ENCODE data around the gene TRMT1L. TPM values are rescaled to one million over a fixed set of nuclear protein-coding genes. Genes with fewer than 3 reads are reported as not detected.
A peak's percentile ranks its signal among the peaks of the same experiment; 100 is the strongest.

TRMT1L gene
- total and polyA plus RNA-seq, 5 experiments from 2014 or later: 10.8 to 26.8 (median 17.4) TPM

GRCh38 chr1:185156288-185156853, 382 bp downstream of the TRMT1L start:
- H3K9me3 Mint-ChIP-seq: no peaks in the 10 kb centered on the region

GRCh38 chr1:185155600-185156287, 1.0 kb downstream of the TRMT1L start:
- H3K27me3 Mint-ChIP-seq: no peaks in the 10 kb centered on the region
- H3K9me3 Mint-ChIP-seq: no peaks in the 10 kb centered on the region
- POLR2A ChIA-PET: interaction anchor here (1.4 to 4.0 kb wide), 5 partner anchors 14 to 1219 kb away, joined by 4 to 39 read pairs (median 16); partner anchors contain the start of genes EDEM3, IVNS1ABP, ODR4 and RNF2
- H3K36me3 Mint-ChIP-seq: peaks cover under 1 to 8% (median under 1%) of the 10 kb centered on the region in 3 donors
- ATAC-seq: peak in 1 of 2 donors; percentile 16
- H3K4me1 Mint-ChIP-seq: peaks cover 21 to 53% (median 43%) of the 10 kb centered on the region in 4 donors
- DNase-seq: peak in 3 of 10 donors; percentile 19 to 60 (median 52)
- H3K27ac Mint-ChIP-seq: peak overlapping the region; percentile 94 to 99 (median 98)
- H3K4me3 Mint-ChIP-seq: peak overlapping the region; percentile 90 to 99 (median 98)

More at GRCh38 chr1:185156288-185156853, 382 bp downstream of the TRMT1L start:
- peak overlapping the region; percentile 94 to 99 (median 98) for H3K27ac Mint-ChIP-seq
- H3K27me3 Mint-ChIP-seq: no peaks in the 10 kb centered on the region
- H3K36me3 Mint-ChIP-seq: peaks cover 0 to 5% (median 0%) of the 10 kb centered on the region in 3 donors
- POLR2A ChIA-PET: interaction anchor here (0.8 to 4.0 kb wide), 8 partner anchors 10 to 1219 kb away, joined by 3 to 39 read pairs (median 10); partner anchors contain the start of genes EDEM3, IVNS1ABP, ODR4 and RNF2
- peak overlapping the region; percentile 90 to 99 (median 98) for H3K4me3 Mint-ChIP-seq
- peaks cover 22 to 53% (median 43%) of the 10 kb centered on the region in 4 donors for H3K4me1 Mint-ChIP-seq
- ATAC-seq (peak; percentile 43 to 44), DNase-seq (peak in 4 of 10 donors; percentile 9 to 63 (median 21))

GRCh38 chr1:185154912-185155513, 1.7 kb downstream of the TRMT1L start:
- Mint-ChIP-seq H3K4me3 (peak overlapping the region; percentile 90 to 99 (median 98)), H3K9me3 (no peaks in the 10 kb centered on the region), H3K27me3 (no peaks in the 10 kb centered on the region), H3K27ac (peak overlapping the region; percentile 94 to 99 (median 98)), H3K36me3 (peaks cover 3 to 15% (median 4%) of the 10 kb centered on the region in 3 donors), H3K4me1 (peaks cover 21 to 51% (median 43%) of the 10 kb centered on the region in 4 donors)
- DNase-seq (peak in 1 of 10 donors; percentile 7), ATAC-seq (no peak)
- POLR2A ChIA-PET: interaction anchor here (4.0 kb wide), 1 partner anchor 109 kb away, joined by 25 read pairs; the partner anchor contains the start of gene RNF2

- H3K4me3 Mint-ChIP-seq: no peak overlapping the region
- no peaks in the 10 kb centered on the region for H3K27me3 Mint-ChIP-seq
- no peak for ATAC-seq
- no peak for DNase-seq
- POLR2A ChIA-PET: interaction anchor here (0.7 kb wide), 1 partner anchor 479 kb away, joined by 4 read pairs; no protein-coding TSS in a partner anchor
- H3K9me3 Mint-ChIP-seq: no peaks in the 10 kb centered on the region
- peak overlapping the region in 5 of 10 donors; percentile 3 to 48 (median 10) for H3K27ac Mint-ChIP-seq
- H3K36me3 Mint-ChIP-seq: peaks cover 4 to 38% (median 20%) of the 10 kb centered on the region in 3 donors
- H3K4me1 Mint-ChIP-seq: peaks cover 13 to 40% (median 35%) of the 10 kb centered on the region in 4 donors
These were observed 4.5 kb downstream of the TRMT1L start for GRCh38 chr1:185152187-185152767.

- ATAC-seq (no peak), DNase-seq (no peak)
- H3K4me3 Mint-ChIP-seq: no peak overlapping the region
- POLR2A ChIA-PET: no interaction called here
- peaks cover 13 to 39% (median 34%) of the 10 kb centered on the region in 4 donors for H3K4me1 Mint-ChIP-seq
- no peak overlapping the region for H3K27ac Mint-ChIP-seq
- no peaks in the 10 kb centered on the region for H3K27me3 Mint-ChIP-seq
- peaks cover 4 to 43% (median 22%) of the 10 kb centered on the region in 3 donors for H3K36me3 Mint-ChIP-seq
- H3K9me3 Mint-ChIP-seq: no peaks in the 10 kb centered on the region
These were observed 5.5 kb downstream of the TRMT1L start for GRCh38 chr1:185151215-185151614.

GRCh38 chr1:185144233-185144632, 12.5 kb downstream of the TRMT1L start:
- POLR2A ChIA-PET: no interaction called here
- H3K4me3 Mint-ChIP-seq: no peak overlapping the region
- no peaks in the 10 kb centered on the region for H3K9me3 Mint-ChIP-seq
- H3K36me3 Mint-ChIP-seq: peaks cover 0 to 73% (median 33%) of the 10 kb centered on the region in 3 donors
- ATAC-seq (no peak), DNase-seq (no peak)
- H3K27me3 Mint-ChIP-seq: no peaks in the 10 kb centered on the region
- H3K27ac Mint-ChIP-seq: no peak overlapping the region
- H3K4me1 Mint-ChIP-seq: peaks cover 0 to 4% (median 0%) of the 10 kb centered on the region in 4 donors

GRCh38 chr1:185139246-185139645, 17.5 kb downstream of the TRMT1L start:
- DNase-seq (no peak), ATAC-seq (no peak)
- no peak overlapping the region for H3K27ac Mint-ChIP-seq
- H3K36me3 Mint-ChIP-seq: peaks cover 0 to 81% (median 32%) of the 10 kb centered on the region in 3 donors
- no peak overlapping the region for H3K4me3 Mint-ChIP-seq
- peaks cover 0 to 2% (median under 1%) of the 10 kb centered on the region in 4 donors for H3K4me1 Mint-ChIP-seq
- no peaks in the 10 kb centered on the region for H3K27me3 Mint-ChIP-seq
- POLR2A ChIA-PET: no interaction called here
- no peaks in the 10 kb centered on the region for H3K9me3 Mint-ChIP-seq

GRCh38 chr1:185137896-185138545, 18.7 kb downstream of the TRMT1L start:
- DNase-seq (no peak), ATAC-seq (no peak)
- no peak overlapping the region for H3K4me3 Mint-ChIP-seq
- peaks cover under 1 to 87% (median 41%) of the 10 kb centered on the region in 3 donors for H3K36me3 Mint-ChIP-seq
- peaks cover 0 to 2% (median under 1%) of the 10 kb centered on the region in 4 donors for H3K4me1 Mint-ChIP-seq
- POLR2A ChIA-PET: no interaction called here
- peaks cover 0 to 4% (median 0%) of the 10 kb centered on the region in 9 donors for H3K9me3 Mint-ChIP-seq
- H3K27me3 Mint-ChIP-seq: no peaks in the 10 kb centered on the region
- peak overlapping the region in 2 of 10 donors; percentile 18 to 78 for H3K27ac Mint-ChIP-seq

GRCh38 chr1:185132534-185132933, 24.2 kb downstream of the TRMT1L start:
- H3K36me3 Mint-ChIP-seq: peaks cover 7 to 91% (median 41%) of the 10 kb centered on the region in 3 donors
- no peak for DNase-seq
- POLR2A ChIA-PET: no interaction called here
- no peak overlapping the region for H3K4me3 Mint-ChIP-seq
- peaks cover 0 to under 1% (median 0%) of the 10 kb centered on the region in 4 donors for H3K4me1 Mint-ChIP-seq
- peaks cover 0 to 9% (median 5%) of the 10 kb centered on the region in 9 donors for H3K9me3 Mint-ChIP-seq
- ATAC-seq: no peak
- H3K27me3 Mint-ChIP-seq: no peaks in the 10 kb centered on the region
- no peak overlapping the region for H3K27ac Mint-ChIP-seq

- POLR2A ChIA-PET: no interaction called here
- peaks cover 7 to 88% (median 48%) of the 10 kb centered on the region in 3 donors for H3K36me3 Mint-ChIP-seq
- H3K4me3 Mint-ChIP-seq: no peak overlapping the region
- DNase-seq: no peak
- H3K4me1 Mint-ChIP-seq: no peaks in the 10 kb centered on the region
- no peaks in the 10 kb centered on the region for H3K27me3 Mint-ChIP-seq
- peaks cover 0 to 9% (median 5%) of the 10 kb centered on the region in 9 donors for H3K9me3 Mint-ChIP-seq
- no peak overlapping the region for H3K27ac Mint-ChIP-seq
- ATAC-seq: no peak
These were observed 27.0 kb downstream of the TRMT1L start for GRCh38 chr1:185129708-185130107.

- H3K36me3 Mint-ChIP-seq: peaks cover 3 to 17% (median 9%) of the 10 kb centered on the region in 3 donors
- ATAC-seq: no peak
- H3K4me1 Mint-ChIP-seq: peaks cover 0 to 2% (median 0%) of the 10 kb centered on the region in 4 donors
- POLR2A ChIA-PET: no interaction called here
- H3K4me3 Mint-ChIP-seq: no peak overlapping the region
- H3K27ac Mint-ChIP-seq: no peak overlapping the region
- H3K9me3 Mint-ChIP-seq: peaks cover 0 to 44% (median 21%) of the 10 kb centered on the region in 9 donors
- H3K27me3 Mint-ChIP-seq: no peaks in the 10 kb centered on the region
- DNase-seq: no peak
These were observed 44.4 kb downstream of the TRMT1L start for GRCh38 chr1:185112356-185112755.

GRCh38 chr1:185111873-185112272, 44.9 kb downstream of the TRMT1L start:
- Mint-ChIP-seq H3K27me3 (no peaks in the 10 kb centered on the region), H3K4me3 (no peak overlapping the region), H3K9me3 (peaks cover 0 to 49% (median 21%) of the 10 kb centered on the region in 9 donors), H3K27ac (no peak overlapping the region), H3K36me3 (peaks cover 2 to 17% (median 6%) of the 10 kb centered on the region in 3 donors), H3K4me1 (peaks cover 0 to under 1% (median 0%) of the 10 kb centered on the region in 4 donors)
- POLR2A ChIA-PET: no interaction called here
- DNase-seq (no peak), ATAC-seq (no peak)

Measured in naive thymus-derived CD8-positive, alpha-beta T cell (primary cell).